ENCODE data around the gene PDCD2L.

DNA sequence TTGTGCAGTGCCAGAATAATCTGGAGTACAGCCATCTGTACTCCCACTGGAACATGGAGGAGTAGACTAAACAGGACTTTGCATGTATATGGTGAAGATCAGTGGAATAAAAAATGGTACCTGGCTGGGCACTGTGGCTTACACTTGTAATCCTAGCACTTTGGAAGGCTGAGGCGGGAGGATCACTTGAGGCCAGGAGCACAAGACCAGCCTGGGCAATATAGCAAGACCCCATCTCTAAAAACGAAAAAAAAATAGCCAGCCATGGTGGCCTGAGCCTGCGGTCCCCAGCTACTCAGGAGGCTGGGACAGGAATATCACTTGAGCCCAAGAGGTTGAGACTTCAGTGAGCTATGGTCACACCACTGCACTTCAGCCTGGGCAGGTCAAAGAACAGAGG, 44.0 kb downstream of the PDCD2L start:
- TF ChIP-seq, protein P1, sequence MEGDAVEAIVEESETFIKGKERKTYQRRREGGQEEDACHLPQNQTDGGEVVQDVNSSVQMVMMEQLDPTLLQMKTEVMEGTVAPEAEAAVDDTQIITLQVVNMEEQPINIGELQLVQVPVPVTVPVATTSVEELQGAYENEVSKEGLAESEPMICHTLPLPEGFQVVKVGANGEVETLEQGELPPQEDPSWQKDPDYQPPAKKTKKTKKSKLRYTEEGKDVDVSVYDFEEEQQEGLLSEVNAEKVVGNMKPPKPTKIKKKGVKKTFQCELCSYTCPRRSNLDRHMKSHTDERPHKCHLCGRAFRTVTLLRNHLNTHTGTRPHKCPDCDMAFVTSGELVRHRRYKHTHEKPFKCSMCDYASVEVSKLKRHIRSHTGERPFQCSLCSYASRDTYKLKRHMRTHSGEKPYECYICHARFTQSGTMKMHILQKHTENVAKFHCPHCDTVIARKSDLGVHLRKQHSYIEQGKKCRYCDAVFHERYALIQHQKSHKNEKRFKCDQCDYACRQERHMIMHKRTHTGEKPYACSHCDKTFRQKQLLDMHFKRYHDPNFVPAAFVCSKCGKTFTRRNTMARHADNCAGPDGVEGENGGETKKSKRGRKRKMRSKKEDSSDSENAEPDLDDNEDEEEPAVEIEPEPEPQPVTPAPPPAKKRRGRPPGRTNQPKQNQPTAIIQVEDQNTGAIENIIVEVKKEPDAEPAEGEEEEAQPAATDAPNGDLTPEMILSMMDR (tag by site-specific recombination; IDR thresholded peaks at IDR 0.05) = no peak
- TF ChIP-seq ZNF341 (tag by site-specific recombination; IDR thresholded peaks at IDR 0.05; ENCODE audit: low read depth) (no peak), ZNF48 (tag by site-specific recombination; IDR thresholded peaks at IDR 0.05) (no peak), ZNF274 (IDR thresholded peaks at IDR 0.05; ENCODE audit: low read length) (no peak), ZNF274 (tag by site-specific recombination; IDR thresholded peaks at IDR 0.05; ENCODE audit: borderline replicate concordance) (no peak), YY1 (tag by site-specific recombination; IDR thresholded peaks at IDR 0.05) (no peak)
- TF ChIP-seq, protein P2, sequence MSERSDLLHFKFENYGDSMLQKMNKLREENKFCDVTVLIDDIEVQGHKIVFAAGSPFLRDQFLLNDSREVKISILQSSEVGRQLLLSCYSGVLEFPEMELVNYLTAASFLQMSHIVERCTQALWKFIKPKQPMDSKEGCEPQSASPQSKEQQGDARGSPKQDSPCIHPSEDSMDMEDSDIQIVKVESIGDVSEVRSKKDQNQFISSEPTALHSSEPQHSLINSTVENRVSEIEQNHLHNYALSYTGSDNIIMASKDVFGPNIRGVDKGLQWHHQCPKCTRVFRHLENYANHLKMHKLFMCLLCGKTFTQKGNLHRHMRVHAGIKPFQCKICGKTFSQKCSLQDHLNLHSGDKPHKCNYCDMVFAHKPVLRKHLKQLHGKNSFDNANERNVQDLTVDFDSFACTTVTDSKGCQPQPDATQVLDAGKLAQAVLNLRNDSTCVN (tag by site-specific recombination; optimal IDR thresholded peaks at IDR 0.05) = no peak
